ENCODE results near the gene KLRC3.
"Not testable (repeated sequence)": the region's sequence is repeated elsewhere in the genome, so short reads cannot be mapped to it uniquely, and the experiment has no call there.

The KLRC3 gene

GRCh38 chr12:10388624-10389413 is 31.6 kb downstream of the KLRC3 start:
- no peak for TF ChIP-seq EZH2 (IDR thresholded peaks at IDR 0.05; ENCODE audit: borderline replicate concordance, low read length)
- peak overlapping the region; percentile 70 for H3K4me3 ChIP-seq (ENCODE audit: low read depth, low read length, poor library complexity, severe bottlenecking)
- H3K9me2 ChIP-seq (ENCODE audit: low read depth, low read length) = no peaks in the 10 kb centered on the region
- peaks cover 8% of the 10 kb centered on the region; the same call in 1 of the 2 replicates for H3K9me3 ChIP-seq (ENCODE audit: low read length)
- H3K27ac ChIP-seq (ENCODE audit: low read depth, low read length, poor library complexity, severe bottlenecking) = peak overlapping the region; percentile 97
- H3F3A ChIP-seq (ENCODE audit: insufficient read depth, low read length) = 0 out of 2 replicates have a peak, but pooled peaks cover 6% of the 10 kb centered on the region
- no peak overlapping the region for H2AFZ ChIP-seq (ENCODE audit: low read length)
- no peaks in the 10 kb centered on the region for H3K27me3 ChIP-seq (ENCODE audit: insufficient read depth, low read length)
- H3K4me1 ChIP-seq (ENCODE audit: insufficient read depth, low read length, severe bottlenecking) = peaks cover 71% of the 10 kb centered on the region
- peak overlapping the region; percentile 78 for H3K4me2 ChIP-seq (ENCODE audit: low read length)
- peak overlapping the region; percentile 83 for H3K9ac ChIP-seq (ENCODE audit: low read length)
- peaks cover 46% of the 10 kb centered on the region for H3K36me3 ChIP-seq (ENCODE audit: insufficient read depth, low read length)
- no peaks in the 10 kb centered on the region for H4K20me1 ChIP-seq (ENCODE audit: insufficient read depth, low read length)
- peaks cover 65% of the 10 kb centered on the region for H3K79me2 ChIP-seq (ENCODE audit: insufficient read depth, low read length)

- H3K9me3 ChIP-seq (ENCODE audit: low read length); H3K27me3 ChIP-seq (ENCODE audit: insufficient read depth, low read length); H2AFZ ChIP-seq (ENCODE audit: low read length); H3F3A ChIP-seq (ENCODE audit: insufficient read depth, low read length); H4K20me1 ChIP-seq (ENCODE audit: insufficient read depth, low read length); H3K9me2 ChIP-seq (ENCODE audit: low read depth, low read length): not testable (repeated sequence)
- Histone ChIP-seq H3K36me3 (ENCODE audit: insufficient read depth, low read length) (peaks cover 52% of the 10 kb centered on the region), H3K27ac (ENCODE audit: low read depth, low read length, poor library complexity, severe bottlenecking) (peak overlapping the region; percentile 97), H3K4me2 (ENCODE audit: low read length) (peak overlapping the region; percentile 78), H3K9ac (ENCODE audit: low read length) (peak overlapping the region; percentile 83), H3K4me3 (ENCODE audit: low read depth, low read length, poor library complexity, severe bottlenecking) (peak overlapping the region; percentile 70), H3K79me2 (ENCODE audit: insufficient read depth, low read length) (peaks cover 78% of the 10 kb centered on the region), H3K4me1 (ENCODE audit: insufficient read depth, low read length, severe bottlenecking) (peaks cover 58% of the 10 kb centered on the region)
Measured at GRCh38 chr12:10387498-10387897, 32.9 kb downstream of the KLRC3 start.

- H3K9me2 ChIP-seq (ENCODE audit: low read depth, low read length) = no peaks in the 10 kb centered on the region
- peaks cover 58% of the 10 kb centered on the region for H3K36me3 ChIP-seq (ENCODE audit: insufficient read depth, low read length)
- TF ChIP-seq CTCF (IDR thresholded peaks at IDR 0.05; ENCODE audit: low read length) (no peak), EZH2 (IDR thresholded peaks at IDR 0.05; ENCODE audit: borderline replicate concordance, low read length) (no peak)
- no peaks in the 10 kb centered on the region for H4K20me1 ChIP-seq (ENCODE audit: insufficient read depth, low read length)
- peak overlapping the region; percentile 78 for H3K4me2 ChIP-seq (ENCODE audit: low read length)
- H2AFZ ChIP-seq (ENCODE audit: low read length) = no peak overlapping the region
- peaks cover 51% of the 10 kb centered on the region for H3K4me1 ChIP-seq (ENCODE audit: insufficient read depth, low read length, severe bottlenecking)
- peak overlapping the region; percentile 83 for H3K9ac ChIP-seq (ENCODE audit: low read length)
- H3K27me3 ChIP-seq (ENCODE audit: insufficient read depth, low read length) = no peaks in the 10 kb centered on the region
- 0 out of 2 replicates have a peak, but pooled peaks cover 6% of the 10 kb centered on the region for H3F3A ChIP-seq (ENCODE audit: insufficient read depth, low read length)
- H3K79me2 ChIP-seq (ENCODE audit: insufficient read depth, low read length) = peaks cover 85% of the 10 kb centered on the region
- peaks cover 8% of the 10 kb centered on the region for H3K9me3 ChIP-seq (ENCODE audit: low read length)
- H3K27ac ChIP-seq (ENCODE audit: low read depth, low read length, poor library complexity, severe bottlenecking) = peak overlapping the region; percentile 97
- H3K4me3 ChIP-seq (ENCODE audit: low read depth, low read length, poor library complexity, severe bottlenecking) = peak overlapping the region; percentile 70
Measured at GRCh38 chr12:10386857-10387256, 33.5 kb downstream of the KLRC3 start.

GRCh38 chr12:10385166-10385613 is 35.2 kb downstream of the KLRC3 start:
- Histone ChIP-seq H3K79me2 (ENCODE audit: insufficient read depth, low read length) (peaks cover 99% of the 10 kb centered on the region), H3K4me1 (ENCODE audit: insufficient read depth, low read length, severe bottlenecking) (peaks cover 35% of the 10 kb centered on the region), H3K36me3 (ENCODE audit: insufficient read depth, low read length) (peaks cover 75% of the 10 kb centered on the region), H3K9me2 (ENCODE audit: low read depth, low read length) (no peaks in the 10 kb centered on the region), H2AFZ (ENCODE audit: low read length) (no peak overlapping the region), H4K20me1 (ENCODE audit: insufficient read depth, low read length) (no peaks in the 10 kb centered on the region), H3K9me3 (ENCODE audit: low read length) (peaks cover 8% of the 10 kb centered on the region), H3K4me2 (ENCODE audit: low read length) (no peak overlapping the region), H3K4me3 (ENCODE audit: low read depth, low read length, poor library complexity, severe bottlenecking) (no peak overlapping the region), H3F3A (ENCODE audit: insufficient read depth, low read length) (no peaks in the 10 kb centered on the region), H3K27me3 (ENCODE audit: insufficient read depth, low read length) (no peaks in the 10 kb centered on the region), H3K9ac (ENCODE audit: low read length) (no peak overlapping the region), H3K27ac (ENCODE audit: low read depth, low read length, poor library complexity, severe bottlenecking) (no peak overlapping the region)
- TF ChIP-seq EZH2 (IDR thresholded peaks at IDR 0.05; ENCODE audit: borderline replicate concordance, low read length) (no peak), CTCF (IDR thresholded peaks at IDR 0.05; ENCODE audit: low read length) (no peak)

All from OCI-LY1 (cell line).